Measurements from ENCODE around the gene GSG1L. TPM values are rescaled to one million over a fixed set of nuclear protein-coding genes. Genes with fewer than 3 reads are reported as not detected.

GSG1L gene
- total and polyA plus RNA-seq, 2 of the 13 experiments (the other 11 are each of a cell fraction or from before 2014, with no cell fraction given): not detected

- ChIA-PET CTCF (ENCODE audit: low intra/inter-chr PET ratio, low total read pairs) (no interaction called here), POLR2A (no interaction called here)
- H3K27me3 ChIP-seq (ENCODE audit: control insufficient read depth in 1 of 2, insufficient read depth in 2 of 2, low read length in 2 of 2): peaks cover 0 to 13% of the 10 kb centered on the region in 2 experiments; a peak in 3 of 5 replicates
- BruUV-seq (replicated peaks): no TSS peak
- no peak for DNase-seq (ENCODE audit: low spot score)
- H3K4me1 ChIP-seq (ENCODE audit: insufficient read depth, low read length): no peaks in the 10 kb centered on the region
- in situ Hi-C loops (cut with HindIII; ENCODE audit: extremely low pct_ligation_motif_present, low pct_unique_long_range_greater_than_20kb): no loop called here
- no peaks in the 10 kb centered on the region for H3K79me2 ChIP-seq (ENCODE audit: insufficient read depth, low read length)
- no peak overlapping the region for H2AFZ ChIP-seq (ENCODE audit: low read length)
- H3K4me3 ChIP-seq (replicated peaks in 1 of 3; ENCODE audit: insufficient read depth in 1 of 3, low read depth in 2 of 3, low read length in 3 of 3): no peak overlapping the region
- no peaks in the 10 kb centered on the region for H4K20me1 ChIP-seq (ENCODE audit: insufficient read depth, low read length)
- no peak for FAIRE-seq
- H3K9me3 ChIP-seq (ENCODE audit: low read length): no peaks in the 10 kb centered on the region
- no peak overlapping the region for H3K4me2 ChIP-seq (ENCODE audit: low read depth, low read length)
- H3K27ac ChIP-seq (ENCODE audit: extremely low read length, insufficient read depth, low read length): no peak overlapping the region
- no peak for ATAC-seq
- intact Hi-C loops (cut with micrococcal nuclease; ENCODE audit: unreplicated experiment): no loop called here
- H3K36me3 ChIP-seq (replicated peaks in 1 of 2; ENCODE audit: control insufficient read depth in 1 of 2, insufficient read depth in 2 of 2, low read length in 2 of 2): no peaks in the 10 kb centered on the region; a peak in 1 of 5 replicates
- WGBS (ENCODE audit: low lambda C conversion rate): 70% methylated on average over 10 of the region's 10 CpGs
- no peak overlapping the region for H3K9ac ChIP-seq (ENCODE audit: insufficient read depth, low read depth, low read length)
- TF ChIP-seq MNT (IDR thresholded peaks at IDR 0.05) (peak; percentile 89), GATAD1 (CRISPR knock-in tag; IDR thresholded peaks at IDR 0.05) (no peak), DNMT1 (CRISPR knock-in tag; IDR thresholded peaks at IDR 0.05) (no peak), MED1 (CRISPR knock-in tag; IDR thresholded peaks at IDR 0.05) (no peak), ARID2 (CRISPR knock-in tag; IDR thresholded peaks at IDR 0.05; ENCODE audit: borderline replicate concordance) (no peak), ZNF282 (IDR thresholded peaks at IDR 0.05; ENCODE audit: partially characterized antibody) (peak; percentile 36), ZNF605 (CRISPR knock-in tag; IDR thresholded peaks at IDR 0.05) (no peak), MEF2D (CRISPR knock-in tag; IDR thresholded peaks at IDR 0.05) (no peak), HHEX (CRISPR knock-in tag; IDR thresholded peaks at IDR 0.05) (no peak), ZNF609 (CRISPR knock-in tag; IDR thresholded peaks at IDR 0.05; ENCODE audit: borderline replicate concordance) (no peak), SOX6 (IDR thresholded peaks at IDR 0.05) (peak; percentile 67; the same call in 1 of the 2 replicates), SOX6 (CRISPR knock-in tag; IDR thresholded peaks at IDR 0.05) (no peak), ISL2 (CRISPR knock-in tag; IDR thresholded peaks at IDR 0.05) (no peak), MYC (CRISPR knock-in tag; IDR thresholded peaks at IDR 0.05; ENCODE audit: borderline replicate concordance) (no peak), PRDM10 (CRISPR knock-in tag; IDR thresholded peaks at IDR 0.05; ENCODE audit: low read depth) (no peak), ZSCAN21 (CRISPR knock-in tag; IDR thresholded peaks at IDR 0.05; ENCODE audit: borderline replicate concordance) (no peak), NONO (IDR thresholded peaks at IDR 0.05) (no peak), NONO (CRISPR knock-in tag; conservative IDR thresholded peaks at IDR 0.05) (0 out of 2 replicates have a peak, but pooled peaks have one; percentile 18)
Measured at GRCh38 chr16:28039493-28039892, 24.0 kb downstream of the GSG1L start.

All from HepG2 (cell line).